Panc1 (cell line): ENCODE data around the gene CREB3L1.

Experiments used
- POLR2AphosphoS5 ChIP-seq: IDR thresholded peaks from 2 replicates; pipeline ENCODE4 v1.6.1; 2012; ENCODE audit warnings: mild to moderate bottlenecking, low read depth, low read length, moderate library complexity
- TCF7L2 ChIP-seq: IDR thresholded peaks from 2 replicates; pipeline ENCODE4 v1.6.1; 2011; ENCODE audit warnings: mild to moderate bottlenecking, low read depth, low read length, inconsistent platforms
- TF ChIP-seq, protein P1 (sequence below): fragments of 450-650 bp; IDR thresholded peaks from 2 replicates; pipeline ENCODE4 v1.5.1; 2017; ENCODE audit warnings: mild to moderate bottlenecking
- TF ChIP-seq, protein P2 (sequence below), 2 experiments: IDR thresholded peaks; 2 replicates each; pipeline ENCODE4 v1.6.1; 2011 to 2012; ENCODE audit warnings: low read depth in 2 of 2, control low read depth in 1 of 2, low read length in 1 of 2, mild to moderate bottlenecking in 1 of 2, moderate library complexity in 1 of 2; ENCODE audit not compliant: insufficient read depth in 1 of 2

DNA sequence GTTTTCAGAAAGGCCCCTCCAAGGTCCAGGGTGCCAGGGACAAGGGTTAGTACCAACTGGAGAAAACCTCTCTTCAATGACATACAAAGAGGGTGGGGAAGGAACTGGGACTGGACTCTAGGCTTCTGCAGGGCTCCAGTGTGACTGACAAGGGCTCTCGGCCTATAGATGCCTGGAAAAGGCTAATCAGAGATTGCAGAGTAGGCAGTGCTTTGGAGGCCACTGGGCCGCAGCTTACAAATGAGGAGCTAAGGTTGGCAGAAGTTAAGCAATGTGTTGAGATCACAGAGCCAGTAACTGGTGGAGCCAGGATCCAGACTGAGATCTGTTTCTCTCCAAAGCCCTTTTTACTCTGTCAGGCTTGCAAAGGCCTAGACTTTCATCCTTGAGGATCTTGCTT, 62.4 kb downstream of the CREB3L1 start:
- TF ChIP-seq, protein P1, sequence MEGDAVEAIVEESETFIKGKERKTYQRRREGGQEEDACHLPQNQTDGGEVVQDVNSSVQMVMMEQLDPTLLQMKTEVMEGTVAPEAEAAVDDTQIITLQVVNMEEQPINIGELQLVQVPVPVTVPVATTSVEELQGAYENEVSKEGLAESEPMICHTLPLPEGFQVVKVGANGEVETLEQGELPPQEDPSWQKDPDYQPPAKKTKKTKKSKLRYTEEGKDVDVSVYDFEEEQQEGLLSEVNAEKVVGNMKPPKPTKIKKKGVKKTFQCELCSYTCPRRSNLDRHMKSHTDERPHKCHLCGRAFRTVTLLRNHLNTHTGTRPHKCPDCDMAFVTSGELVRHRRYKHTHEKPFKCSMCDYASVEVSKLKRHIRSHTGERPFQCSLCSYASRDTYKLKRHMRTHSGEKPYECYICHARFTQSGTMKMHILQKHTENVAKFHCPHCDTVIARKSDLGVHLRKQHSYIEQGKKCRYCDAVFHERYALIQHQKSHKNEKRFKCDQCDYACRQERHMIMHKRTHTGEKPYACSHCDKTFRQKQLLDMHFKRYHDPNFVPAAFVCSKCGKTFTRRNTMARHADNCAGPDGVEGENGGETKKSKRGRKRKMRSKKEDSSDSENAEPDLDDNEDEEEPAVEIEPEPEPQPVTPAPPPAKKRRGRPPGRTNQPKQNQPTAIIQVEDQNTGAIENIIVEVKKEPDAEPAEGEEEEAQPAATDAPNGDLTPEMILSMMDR: no peak
- TF ChIP-seq TCF7L2 (no peak), POLR2AphosphoS5 (no peak)
- TF ChIP-seq, protein P2, sequence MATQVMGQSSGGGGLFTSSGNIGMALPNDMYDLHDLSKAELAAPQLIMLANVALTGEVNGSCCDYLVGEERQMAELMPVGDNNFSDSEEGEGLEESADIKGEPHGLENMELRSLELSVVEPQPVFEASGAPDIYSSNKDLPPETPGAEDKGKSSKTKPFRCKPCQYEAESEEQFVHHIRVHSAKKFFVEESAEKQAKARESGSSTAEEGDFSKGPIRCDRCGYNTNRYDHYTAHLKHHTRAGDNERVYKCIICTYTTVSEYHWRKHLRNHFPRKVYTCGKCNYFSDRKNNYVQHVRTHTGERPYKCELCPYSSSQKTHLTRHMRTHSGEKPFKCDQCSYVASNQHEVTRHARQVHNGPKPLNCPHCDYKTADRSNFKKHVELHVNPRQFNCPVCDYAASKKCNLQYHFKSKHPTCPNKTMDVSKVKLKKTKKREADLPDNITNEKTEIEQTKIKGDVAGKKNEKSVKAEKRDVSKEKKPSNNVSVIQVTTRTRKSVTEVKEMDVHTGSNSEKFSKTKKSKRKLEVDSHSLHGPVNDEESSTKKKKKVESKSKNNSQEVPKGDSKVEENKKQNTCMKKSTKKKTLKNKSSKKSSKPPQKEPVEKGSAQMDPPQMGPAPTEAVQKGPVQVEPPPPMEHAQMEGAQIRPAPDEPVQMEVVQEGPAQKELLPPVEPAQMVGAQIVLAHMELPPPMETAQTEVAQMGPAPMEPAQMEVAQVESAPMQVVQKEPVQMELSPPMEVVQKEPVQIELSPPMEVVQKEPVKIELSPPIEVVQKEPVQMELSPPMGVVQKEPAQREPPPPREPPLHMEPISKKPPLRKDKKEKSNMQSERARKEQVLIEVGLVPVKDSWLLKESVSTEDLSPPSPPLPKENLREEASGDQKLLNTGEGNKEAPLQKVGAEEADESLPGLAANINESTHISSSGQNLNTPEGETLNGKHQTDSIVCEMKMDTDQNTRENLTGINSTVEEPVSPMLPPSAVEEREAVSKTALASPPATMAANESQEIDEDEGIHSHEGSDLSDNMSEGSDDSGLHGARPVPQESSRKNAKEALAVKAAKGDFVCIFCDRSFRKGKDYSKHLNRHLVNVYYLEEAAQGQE (IDR thresholded peaks at IDR 0.05; ENCODE audit: insufficient read depth in 1 of 2, low read depth in 2 of 2, low read length in 1 of 2): no peak
